Measurements from ENCODE around the gene CHAF1B.
A peak's percentile ranks its signal among the peaks of the same experiment; 100 is the strongest.
"Not testable (repeated sequence)": the region's sequence is repeated elsewhere in the genome, so short reads cannot be mapped to it uniquely, and the experiment has no call there.

The CHAF1B gene

DNA sequence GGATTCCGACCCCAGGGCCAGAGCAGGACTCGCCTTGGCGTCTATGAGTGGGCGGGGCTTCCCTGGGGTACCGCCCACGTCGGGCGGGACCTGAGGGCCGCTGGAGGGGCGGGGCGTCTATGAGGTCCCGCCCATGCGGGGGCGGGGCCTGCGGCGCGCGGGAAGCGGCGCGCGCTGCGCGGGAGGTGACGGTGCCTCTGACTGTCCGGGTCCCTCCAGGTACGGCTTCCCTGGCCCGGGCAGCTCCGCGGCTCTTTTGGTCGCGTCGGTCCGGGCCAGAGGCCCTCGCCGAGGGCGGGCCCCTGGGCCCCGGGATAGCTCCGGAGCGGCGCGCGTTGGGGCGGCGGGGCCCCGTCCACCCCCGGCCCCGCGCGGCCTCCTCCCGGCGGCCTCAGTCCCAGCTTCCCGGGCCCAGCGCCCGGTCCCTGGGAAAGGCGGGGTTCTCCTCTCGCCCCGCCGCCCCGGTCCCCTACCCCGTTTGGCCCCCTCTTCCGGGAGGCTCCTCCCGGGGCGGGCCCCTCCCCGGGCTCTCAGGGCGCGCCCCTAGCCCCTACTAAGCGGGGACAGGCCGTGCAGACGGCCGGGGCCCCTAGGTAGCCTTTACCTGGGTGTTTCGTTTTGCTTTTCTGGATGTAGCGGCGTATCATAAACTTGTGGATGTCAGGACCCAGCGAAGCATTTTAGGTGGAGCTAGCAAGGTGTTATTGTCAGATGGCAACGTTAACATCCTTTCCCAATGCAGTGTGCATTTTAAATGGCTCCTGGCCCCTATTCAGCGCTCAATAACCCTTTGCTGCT, at the start of gene CHAF1B:
Gene CHAF1B (plus strand): TSS at position 160 of the 798 bp plus-strand sequence. CDS start 745 bp downstream, outside the sequence.
- DNase-seq (ENCODE audit: low spot score) = peak; percentile 63

- no peak for DNase-seq (ENCODE audit: low spot score)
These were observed 48.1 kb upstream of the CHAF1B start for GRCh38 chr21:36337099-36337509.

- no peak for DNase-seq (ENCODE audit: low spot score)
These were observed 46.2 kb upstream of the CHAF1B start for GRCh38 chr21:36338975-36339374.

- not testable (repeated sequence) for DNase-seq (ENCODE audit: low spot score)
These were observed 42.6 kb upstream of the CHAF1B start for GRCh38 chr21:36342581-36342980.

DNA sequence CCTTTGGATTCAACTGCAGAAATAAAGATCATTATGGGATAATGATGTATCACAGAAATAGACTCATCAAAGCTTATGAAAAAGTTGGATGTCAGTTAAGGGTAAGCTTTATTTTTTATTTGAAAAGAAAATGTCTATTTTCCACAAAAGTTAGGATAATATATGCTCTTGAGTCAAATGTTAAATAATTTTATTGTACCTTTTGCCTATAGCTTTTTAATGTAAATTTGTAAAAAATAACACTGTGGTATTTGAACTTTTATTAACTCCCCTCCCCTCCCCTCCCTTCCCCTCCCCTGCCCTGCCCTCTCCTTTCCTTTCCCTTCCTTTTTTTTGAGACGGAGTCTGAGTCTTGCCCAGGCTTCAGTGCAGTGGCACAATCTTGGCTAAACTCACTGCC, 40.3 kb upstream of the CHAF1B start:
- DNase-seq (ENCODE audit: low spot score) = no peak

DNA sequence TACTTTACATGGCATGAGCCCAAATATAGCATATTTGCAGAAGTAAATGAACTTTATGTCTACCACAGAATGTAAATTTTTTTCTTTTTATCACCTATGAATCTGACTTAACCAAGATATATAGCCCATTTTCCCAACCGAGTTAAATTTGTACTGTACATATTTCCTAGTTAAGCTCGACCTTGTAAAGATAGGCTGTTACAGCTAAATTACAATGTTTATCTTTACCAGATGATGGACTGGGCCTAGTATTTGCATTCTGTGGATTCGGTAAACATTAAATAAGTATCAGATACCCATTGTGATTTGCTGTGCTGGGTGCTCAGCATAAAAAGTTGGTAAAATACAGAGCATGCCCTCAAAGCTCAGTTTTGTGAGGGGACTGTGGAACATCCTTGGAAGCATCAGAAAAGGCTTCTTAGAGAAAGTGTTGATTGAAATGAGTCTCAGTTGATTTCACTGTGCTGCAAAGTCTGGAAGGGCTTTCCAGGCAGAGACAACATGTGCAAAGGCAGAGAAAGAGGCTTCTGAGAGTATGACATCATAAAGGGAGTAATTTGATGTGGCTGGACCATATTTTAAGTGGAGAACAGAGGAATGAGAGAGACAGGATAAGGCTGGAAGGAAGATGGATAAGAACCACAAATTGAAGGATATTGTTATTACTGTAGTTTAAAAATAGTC, 37.8 kb upstream of the CHAF1B start:
- no peak for DNase-seq (ENCODE audit: low spot score)

GRCh38 chr21:36347962-36348328, 37.2 kb upstream of the CHAF1B start:
- DNase-seq (ENCODE audit: low spot score) = no peak

- no peak for DNase-seq (ENCODE audit: low spot score)
These were observed 35.9 kb upstream of the CHAF1B start for GRCh38 chr21:36349315-36349714.

- DNase-seq (ENCODE audit: low spot score) = no peak
These were observed 34.8 kb upstream of the CHAF1B start for GRCh38 chr21:36350282-36350910.

- DNase-seq (ENCODE audit: low spot score) = no peak
These were observed 30.1 kb upstream of the CHAF1B start for GRCh38 chr21:36354918-36355680.

DNA sequence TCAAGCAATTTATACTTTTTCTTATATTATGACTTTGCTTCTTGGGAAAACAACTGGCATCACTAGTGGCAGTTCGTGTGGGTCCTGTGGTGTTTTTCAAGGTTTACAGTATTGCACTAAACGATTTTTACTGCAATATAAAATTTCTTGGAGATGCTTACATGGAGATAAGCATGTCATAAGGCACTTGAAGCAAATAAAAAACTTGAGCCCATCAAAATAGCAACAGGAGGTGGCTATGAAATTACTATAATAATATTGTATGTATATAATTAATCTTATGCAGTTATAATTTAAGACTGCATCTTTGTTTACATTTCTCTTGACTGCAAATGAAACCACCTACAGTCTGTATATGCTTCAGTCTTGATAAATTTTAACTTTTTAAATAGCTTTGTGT, 29.3 kb upstream of the CHAF1B start:
- DNase-seq (ENCODE audit: low spot score) = no peak

GRCh38 chr21:36359185-36359584, 26.0 kb upstream of the CHAF1B start:
- DNase-seq (ENCODE audit: low spot score) = no peak

- no peak for DNase-seq (ENCODE audit: low spot score)
These were observed 16.0 kb upstream of the CHAF1B start for GRCh38 chr21:36369064-36369685.

DNA sequence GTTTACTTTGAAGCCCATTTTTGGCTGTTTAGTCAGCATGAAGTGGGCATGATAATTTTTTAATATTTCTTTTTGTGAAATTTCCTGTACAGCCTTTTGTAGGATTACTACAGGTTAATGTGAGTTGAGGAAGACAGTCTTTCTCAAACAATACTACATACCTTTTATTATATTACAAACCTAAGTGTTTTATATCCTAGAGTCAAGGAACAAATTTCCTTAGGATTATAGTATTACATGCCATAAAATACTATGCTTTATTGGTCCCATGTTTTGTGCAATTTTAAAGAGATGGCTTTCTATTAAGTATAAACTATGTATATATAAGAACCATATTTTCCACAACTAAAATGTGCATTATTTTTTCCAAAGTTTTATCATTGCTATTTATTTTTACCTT, 9.2 kb upstream of the CHAF1B start:
- DNase-seq (ENCODE audit: low spot score) = no peak

DNA sequence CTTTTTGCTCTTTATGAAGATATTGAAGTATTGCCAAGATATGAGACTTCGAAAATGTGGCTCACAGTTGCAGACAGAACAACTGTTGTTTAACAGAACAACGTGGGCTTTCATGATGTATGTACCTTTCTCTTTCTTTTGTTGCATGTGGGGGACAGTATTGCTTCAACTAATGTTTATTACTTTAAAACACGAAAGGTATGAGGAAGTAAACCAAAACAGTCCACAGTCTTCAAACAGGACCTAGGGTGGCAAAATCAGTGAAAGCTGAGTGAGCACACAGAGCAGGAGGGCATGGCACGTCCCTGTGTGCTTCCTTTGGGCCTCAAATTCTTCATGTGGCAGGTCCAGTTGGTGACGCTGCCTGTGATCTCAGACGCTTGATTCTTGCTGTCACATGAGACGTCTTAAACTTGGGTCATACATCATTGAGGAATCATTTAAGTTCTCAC, 7.8 kb upstream of the CHAF1B start:
- no peak for DNase-seq (ENCODE audit: low spot score)

DNA sequence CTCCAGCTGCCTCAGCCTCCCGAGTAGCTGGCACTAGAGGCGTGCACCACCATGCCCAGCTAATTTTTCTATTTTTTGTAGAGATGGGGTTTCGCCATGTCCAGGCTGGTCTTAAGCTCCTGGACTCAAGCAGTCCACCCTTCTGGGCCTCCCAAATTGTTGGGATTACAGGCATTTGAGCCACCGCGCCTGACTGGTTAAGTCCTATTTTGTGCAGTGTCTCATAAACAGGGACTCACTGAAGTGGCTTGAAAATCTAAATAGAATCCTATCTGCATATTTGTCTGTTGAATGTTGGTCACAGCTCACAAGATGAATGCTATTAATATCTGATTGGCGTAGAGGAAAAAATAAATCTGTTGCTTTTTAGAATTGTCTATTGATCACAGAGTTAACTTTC, 5.9 kb upstream of the CHAF1B start:
- no peak for DNase-seq (ENCODE audit: low spot score)

- DNase-seq (ENCODE audit: low spot score) = no peak
These were observed 3.2 kb upstream of the CHAF1B start for GRCh38 chr21:36381841-36382589.

DNA sequence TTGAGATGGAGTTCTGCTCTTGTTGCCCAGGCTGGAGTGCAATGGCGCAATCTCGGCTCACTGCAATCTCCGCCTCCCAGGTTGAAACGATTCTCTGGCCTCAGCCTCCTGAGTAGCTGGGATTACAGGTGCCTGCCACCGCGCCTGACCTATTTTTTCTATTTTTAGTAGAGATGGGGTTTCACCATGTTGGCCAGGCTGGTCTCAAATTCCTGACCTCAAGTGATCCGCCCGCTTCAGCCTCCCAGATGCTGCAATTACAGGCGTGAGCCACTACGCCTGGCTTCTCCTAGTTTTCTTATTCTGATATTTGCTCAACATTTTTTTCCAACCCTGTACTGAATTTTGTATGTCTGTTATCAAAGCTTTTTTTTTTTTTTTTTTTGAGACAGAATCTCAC, 2.5 kb upstream of the CHAF1B start:
- not testable (repeated sequence) for DNase-seq (ENCODE audit: low spot score)

- no peak for DNase-seq (ENCODE audit: low spot score)
These were observed 333 bp upstream of the CHAF1B start for GRCh38 chr21:36384885-36385232.

DNA sequence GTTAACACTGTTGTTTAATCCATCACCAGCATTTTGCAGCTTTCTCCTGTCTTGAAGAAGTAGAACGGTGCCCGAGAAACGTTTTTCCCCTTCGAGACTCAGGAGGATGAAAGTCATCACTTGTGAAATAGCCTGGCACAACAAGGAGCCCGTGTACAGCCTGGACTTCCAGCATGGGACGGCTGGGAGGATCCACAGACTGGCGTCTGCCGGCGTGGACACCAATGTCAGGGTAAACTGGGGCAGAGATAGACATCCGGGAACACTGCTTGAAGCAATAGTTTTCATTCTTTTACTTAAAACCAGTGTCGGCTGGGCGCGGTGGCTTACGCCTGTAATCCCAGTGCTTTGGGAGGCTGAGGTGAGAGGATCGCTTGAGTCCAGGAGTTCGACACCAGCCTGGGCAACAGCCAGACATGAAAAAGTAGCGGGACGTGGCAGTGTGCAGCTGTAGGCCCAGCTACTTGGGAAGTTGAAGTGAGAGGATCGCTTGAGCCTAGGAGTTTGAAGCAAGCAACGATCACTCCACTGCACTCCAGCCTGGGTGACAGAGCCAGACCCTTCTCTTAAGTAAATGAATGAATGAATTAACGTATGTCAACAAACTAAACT, 945 bp downstream of the CHAF1B start:
- DNase-seq (ENCODE audit: low spot score) = no peak

DNA sequence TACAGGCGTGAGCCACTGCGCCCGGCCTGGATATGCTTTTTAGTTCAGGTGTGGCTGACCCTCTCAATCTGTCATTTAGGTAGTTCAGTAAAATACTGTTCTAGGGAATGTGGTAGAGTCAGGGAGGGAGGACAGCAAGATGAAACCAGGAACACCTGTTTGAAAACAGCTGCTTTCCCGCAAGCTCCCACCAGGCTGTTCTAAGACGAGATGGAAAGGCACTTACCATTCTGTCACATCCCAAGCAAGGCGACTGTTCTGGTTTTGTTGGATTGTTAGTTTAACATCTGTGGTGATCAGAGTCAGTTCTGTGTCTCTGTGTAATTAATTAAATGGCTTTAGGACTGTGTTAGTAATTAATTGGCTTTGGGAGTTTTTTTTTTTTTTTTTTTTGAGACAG, 2.9 kb downstream of the CHAF1B start:
- DNase-seq (ENCODE audit: low spot score) = no peak

All from putamen (tissue), 1 donor.